GM23338 (cell line): ENCODE measurements around the gene MYADM.

Source experiments
- CTCF ChIP-seq, 2 experiments: fragments of 200-600 bp in 1 of 2; sonication (generic) in 1 of 2; conservative IDR thresholded peaks; 2 replicates each; pipeline versions ENCODE4 v1.5.1 to v1.6.1; 2016 to 2017; ENCODE audit warnings: antibody characterized with exemption in 2 of 2, low read depth in 2 of 2, mild to moderate bottlenecking in 2 of 2, moderate library complexity in 1 of 2
- TF ChIP-seq, protein P1 (sequence below): IDR thresholded peaks from one replicate; pipeline ENCODE4 v1.6.1; 2018; ENCODE audit warnings: antibody characterized with exemption; ENCODE audit not compliant: unreplicated experiment

DNA sequence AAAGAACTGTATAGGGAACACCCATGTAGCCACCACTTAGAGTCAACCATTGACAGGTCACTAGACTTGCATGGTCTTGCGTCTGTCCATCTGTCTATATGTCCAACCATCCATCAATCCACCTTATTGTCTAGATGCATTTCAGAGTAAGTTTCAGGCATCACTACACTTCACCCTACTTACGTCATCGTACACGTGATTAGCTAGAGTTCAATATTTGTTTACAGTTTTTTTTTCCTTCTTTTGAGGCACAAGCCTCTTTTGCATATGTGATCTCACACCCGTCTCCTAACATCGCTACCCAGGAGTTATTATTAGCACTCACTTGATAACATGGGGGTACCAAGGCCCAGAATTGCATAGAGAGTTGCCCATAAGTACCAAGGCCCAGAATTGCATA is 48.3 kb downstream of the MYADM start:
- no peak for TF ChIP-seq CTCF (conservative IDR thresholded peaks at IDR 0.05; ENCODE audit: low read depth in 2 of 2)
- TF ChIP-seq, protein P1, sequence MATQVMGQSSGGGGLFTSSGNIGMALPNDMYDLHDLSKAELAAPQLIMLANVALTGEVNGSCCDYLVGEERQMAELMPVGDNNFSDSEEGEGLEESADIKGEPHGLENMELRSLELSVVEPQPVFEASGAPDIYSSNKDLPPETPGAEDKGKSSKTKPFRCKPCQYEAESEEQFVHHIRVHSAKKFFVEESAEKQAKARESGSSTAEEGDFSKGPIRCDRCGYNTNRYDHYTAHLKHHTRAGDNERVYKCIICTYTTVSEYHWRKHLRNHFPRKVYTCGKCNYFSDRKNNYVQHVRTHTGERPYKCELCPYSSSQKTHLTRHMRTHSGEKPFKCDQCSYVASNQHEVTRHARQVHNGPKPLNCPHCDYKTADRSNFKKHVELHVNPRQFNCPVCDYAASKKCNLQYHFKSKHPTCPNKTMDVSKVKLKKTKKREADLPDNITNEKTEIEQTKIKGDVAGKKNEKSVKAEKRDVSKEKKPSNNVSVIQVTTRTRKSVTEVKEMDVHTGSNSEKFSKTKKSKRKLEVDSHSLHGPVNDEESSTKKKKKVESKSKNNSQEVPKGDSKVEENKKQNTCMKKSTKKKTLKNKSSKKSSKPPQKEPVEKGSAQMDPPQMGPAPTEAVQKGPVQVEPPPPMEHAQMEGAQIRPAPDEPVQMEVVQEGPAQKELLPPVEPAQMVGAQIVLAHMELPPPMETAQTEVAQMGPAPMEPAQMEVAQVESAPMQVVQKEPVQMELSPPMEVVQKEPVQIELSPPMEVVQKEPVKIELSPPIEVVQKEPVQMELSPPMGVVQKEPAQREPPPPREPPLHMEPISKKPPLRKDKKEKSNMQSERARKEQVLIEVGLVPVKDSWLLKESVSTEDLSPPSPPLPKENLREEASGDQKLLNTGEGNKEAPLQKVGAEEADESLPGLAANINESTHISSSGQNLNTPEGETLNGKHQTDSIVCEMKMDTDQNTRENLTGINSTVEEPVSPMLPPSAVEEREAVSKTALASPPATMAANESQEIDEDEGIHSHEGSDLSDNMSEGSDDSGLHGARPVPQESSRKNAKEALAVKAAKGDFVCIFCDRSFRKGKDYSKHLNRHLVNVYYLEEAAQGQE: no peak
